ENCODE results near the gene SLC4A4.

Gene SLC4A4

GRCh38 chr4:71356924-71357663 is 18.3 kb downstream of the SLC4A4 start:
- TF ChIP-seq, protein P1, sequence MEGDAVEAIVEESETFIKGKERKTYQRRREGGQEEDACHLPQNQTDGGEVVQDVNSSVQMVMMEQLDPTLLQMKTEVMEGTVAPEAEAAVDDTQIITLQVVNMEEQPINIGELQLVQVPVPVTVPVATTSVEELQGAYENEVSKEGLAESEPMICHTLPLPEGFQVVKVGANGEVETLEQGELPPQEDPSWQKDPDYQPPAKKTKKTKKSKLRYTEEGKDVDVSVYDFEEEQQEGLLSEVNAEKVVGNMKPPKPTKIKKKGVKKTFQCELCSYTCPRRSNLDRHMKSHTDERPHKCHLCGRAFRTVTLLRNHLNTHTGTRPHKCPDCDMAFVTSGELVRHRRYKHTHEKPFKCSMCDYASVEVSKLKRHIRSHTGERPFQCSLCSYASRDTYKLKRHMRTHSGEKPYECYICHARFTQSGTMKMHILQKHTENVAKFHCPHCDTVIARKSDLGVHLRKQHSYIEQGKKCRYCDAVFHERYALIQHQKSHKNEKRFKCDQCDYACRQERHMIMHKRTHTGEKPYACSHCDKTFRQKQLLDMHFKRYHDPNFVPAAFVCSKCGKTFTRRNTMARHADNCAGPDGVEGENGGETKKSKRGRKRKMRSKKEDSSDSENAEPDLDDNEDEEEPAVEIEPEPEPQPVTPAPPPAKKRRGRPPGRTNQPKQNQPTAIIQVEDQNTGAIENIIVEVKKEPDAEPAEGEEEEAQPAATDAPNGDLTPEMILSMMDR (IDR thresholded peaks at IDR 0.05; ENCODE audit: insufficient read depth, low read length, poor library complexity, severe bottlenecking), result no peak
- Histone ChIP-seq H3K27me3 (replicated peaks; ENCODE audit: control insufficient read depth, insufficient read depth, low read length) (no peaks in the 10 kb centered on the region; the same call in 1 of the 2 replicates), H3K36me3 (ENCODE audit: control insufficient read depth, insufficient read depth, low read length) (no peaks in the 10 kb centered on the region), H3K4me3 (replicated peaks; ENCODE audit: low read depth, low read length) (no peak overlapping the region)
- DNase-seq (ENCODE audit: extremely low read depth, insufficient read length), result no peak

GRCh38 chr4:71360844-71361243 is 22.0 kb downstream of the SLC4A4 start:
- Histone ChIP-seq H3K27me3 (replicated peaks; ENCODE audit: control insufficient read depth, insufficient read depth, low read length) (no peaks in the 10 kb centered on the region), H3K36me3 (ENCODE audit: control insufficient read depth, insufficient read depth, low read length) (no peaks in the 10 kb centered on the region), H3K4me3 (replicated peaks; ENCODE audit: low read depth, low read length) (no peak overlapping the region)
- no peak for DNase-seq (ENCODE audit: extremely low read depth, insufficient read length)
- TF ChIP-seq, protein P1 (IDR thresholded peaks at IDR 0.05; ENCODE audit: insufficient read depth, low read length, poor library complexity, severe bottlenecking), result no peak

DNA sequence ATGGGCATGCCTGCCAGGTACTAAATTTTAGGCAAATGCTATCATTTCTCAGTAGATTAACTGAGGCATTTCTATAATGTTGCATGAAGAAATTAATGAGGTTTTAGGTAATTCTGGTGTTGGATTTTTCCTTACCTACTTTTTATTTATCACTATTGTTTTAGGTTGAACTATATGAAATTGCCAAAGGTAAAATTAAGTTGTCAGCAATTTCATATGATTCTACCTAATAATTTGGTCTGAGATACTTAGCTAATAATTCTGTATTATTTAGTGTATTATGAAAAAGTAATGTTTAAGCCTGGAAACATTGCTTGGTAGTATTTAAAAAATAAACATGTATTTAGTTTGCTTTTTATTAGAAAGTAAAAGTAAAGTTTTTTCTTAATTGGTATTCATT is 22.7 kb downstream of the SLC4A4 start:
- no peak for DNase-seq (ENCODE audit: extremely low read depth, insufficient read length)
- no peaks in the 10 kb centered on the region for H3K36me3 ChIP-seq (ENCODE audit: control insufficient read depth, insufficient read depth, low read length)
- TF ChIP-seq, protein P1 (IDR thresholded peaks at IDR 0.05; ENCODE audit: insufficient read depth, low read length, poor library complexity, severe bottlenecking), result no peak
- H3K27me3 ChIP-seq (replicated peaks; ENCODE audit: control insufficient read depth, insufficient read depth, low read length), result no peaks in the 10 kb centered on the region
- no peak overlapping the region for H3K4me3 ChIP-seq (replicated peaks; ENCODE audit: low read depth, low read length)

- DNase-seq (ENCODE audit: extremely low read depth, insufficient read length), result no peak
- TF ChIP-seq, protein P1 (IDR thresholded peaks at IDR 0.05; ENCODE audit: insufficient read depth, low read length, poor library complexity, severe bottlenecking), result no peak
- H3K27me3 ChIP-seq (replicated peaks; ENCODE audit: control insufficient read depth, insufficient read depth, low read length), result no peaks in the 10 kb centered on the region
These were observed 27.9 kb downstream of the SLC4A4 start for GRCh38 chr4:71366766-71367165.

DNA sequence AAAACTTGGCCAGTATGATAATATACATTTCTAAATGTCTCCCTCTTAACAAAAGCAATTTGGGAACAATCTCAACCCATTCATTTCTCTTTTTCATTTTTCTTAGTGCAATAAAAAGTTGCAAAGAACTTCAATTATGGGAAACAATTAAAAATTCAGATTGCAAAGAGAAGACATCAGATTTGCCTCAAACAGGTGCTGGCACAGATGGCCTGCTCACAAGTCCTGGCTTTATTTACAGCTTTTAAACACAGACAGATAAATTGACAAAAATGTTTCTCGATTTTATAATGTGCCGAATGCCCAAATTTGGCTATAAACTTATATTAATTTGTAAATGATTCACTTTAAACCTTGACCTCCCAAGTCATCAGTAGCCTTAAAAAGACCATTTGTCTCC is 28.7 kb downstream of the SLC4A4 start:
- no peaks in the 10 kb centered on the region for H3K36me3 ChIP-seq (ENCODE audit: control insufficient read depth, insufficient read depth, low read length)
- DNase-seq (ENCODE audit: extremely low read depth, insufficient read length), result no peak
- TF ChIP-seq, protein P1 (IDR thresholded peaks at IDR 0.05; ENCODE audit: insufficient read depth, low read length, poor library complexity, severe bottlenecking), result no peak
- H3K27me3 ChIP-seq (replicated peaks; ENCODE audit: control insufficient read depth, insufficient read depth, low read length), result no peaks in the 10 kb centered on the region
- no peak overlapping the region for H3K4me3 ChIP-seq (replicated peaks; ENCODE audit: low read depth, low read length)

More at GRCh38 chr4:71366766-71367165, 27.9 kb downstream of the SLC4A4 start:
- Histone ChIP-seq H3K4me3 (replicated peaks; ENCODE audit: low read depth, low read length) (no peak overlapping the region), H3K36me3 (ENCODE audit: control insufficient read depth, insufficient read depth, low read length) (no peaks in the 10 kb centered on the region)
